ENCODE results near the gene PAFAH1B1. TPM values are rescaled to one million over a fixed set of nuclear protein-coding genes. Genes with fewer than 3 reads are reported as not detected.

The PAFAH1B1 gene
- total RNA-seq, 1 donor from 2014 or later, result 115 TPM

DNA sequence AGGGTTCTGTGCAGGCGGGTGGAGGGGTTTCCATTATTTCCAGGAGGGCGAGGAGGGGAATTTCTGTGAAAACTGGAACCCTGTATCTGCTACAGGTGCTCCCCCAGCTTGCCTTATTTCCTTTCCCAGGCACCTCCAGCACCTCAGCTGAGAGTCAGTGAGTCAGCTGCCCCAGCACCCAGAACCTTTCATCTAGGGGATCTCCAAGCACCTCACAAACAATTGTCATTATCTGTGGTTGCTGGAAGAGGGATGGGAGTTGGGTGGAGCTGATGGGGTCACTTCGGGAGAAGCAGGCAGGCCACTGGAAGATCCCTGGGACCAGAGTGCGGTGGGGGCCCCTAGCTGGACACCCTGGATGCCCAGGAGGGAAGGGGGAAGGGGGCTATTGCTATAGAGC lies 128.1 kb downstream of the PAFAH1B1 start:
- Histone ChIP-seq H3K9me3 (replicated peaks) (no peaks in the 10 kb centered on the region), H3K27me3 (ENCODE audit: low read depth) (no peaks in the 10 kb centered on the region), H3K36me3 (no peaks in the 10 kb centered on the region), H3K27ac (replicated peaks) (no peak overlapping the region), H3K4me1 (peaks cover 18% of the 10 kb centered on the region), H3K4me3 (no peak overlapping the region)
- TF ChIP-seq, protein P1, sequence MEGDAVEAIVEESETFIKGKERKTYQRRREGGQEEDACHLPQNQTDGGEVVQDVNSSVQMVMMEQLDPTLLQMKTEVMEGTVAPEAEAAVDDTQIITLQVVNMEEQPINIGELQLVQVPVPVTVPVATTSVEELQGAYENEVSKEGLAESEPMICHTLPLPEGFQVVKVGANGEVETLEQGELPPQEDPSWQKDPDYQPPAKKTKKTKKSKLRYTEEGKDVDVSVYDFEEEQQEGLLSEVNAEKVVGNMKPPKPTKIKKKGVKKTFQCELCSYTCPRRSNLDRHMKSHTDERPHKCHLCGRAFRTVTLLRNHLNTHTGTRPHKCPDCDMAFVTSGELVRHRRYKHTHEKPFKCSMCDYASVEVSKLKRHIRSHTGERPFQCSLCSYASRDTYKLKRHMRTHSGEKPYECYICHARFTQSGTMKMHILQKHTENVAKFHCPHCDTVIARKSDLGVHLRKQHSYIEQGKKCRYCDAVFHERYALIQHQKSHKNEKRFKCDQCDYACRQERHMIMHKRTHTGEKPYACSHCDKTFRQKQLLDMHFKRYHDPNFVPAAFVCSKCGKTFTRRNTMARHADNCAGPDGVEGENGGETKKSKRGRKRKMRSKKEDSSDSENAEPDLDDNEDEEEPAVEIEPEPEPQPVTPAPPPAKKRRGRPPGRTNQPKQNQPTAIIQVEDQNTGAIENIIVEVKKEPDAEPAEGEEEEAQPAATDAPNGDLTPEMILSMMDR (IDR thresholded peaks at IDR 0.05; ENCODE audit: borderline replicate concordance), result no peak
- intact Hi-C loops (cut with micrococcal nuclease), result no loop called here
- DNase-seq, result no peak

DNA sequence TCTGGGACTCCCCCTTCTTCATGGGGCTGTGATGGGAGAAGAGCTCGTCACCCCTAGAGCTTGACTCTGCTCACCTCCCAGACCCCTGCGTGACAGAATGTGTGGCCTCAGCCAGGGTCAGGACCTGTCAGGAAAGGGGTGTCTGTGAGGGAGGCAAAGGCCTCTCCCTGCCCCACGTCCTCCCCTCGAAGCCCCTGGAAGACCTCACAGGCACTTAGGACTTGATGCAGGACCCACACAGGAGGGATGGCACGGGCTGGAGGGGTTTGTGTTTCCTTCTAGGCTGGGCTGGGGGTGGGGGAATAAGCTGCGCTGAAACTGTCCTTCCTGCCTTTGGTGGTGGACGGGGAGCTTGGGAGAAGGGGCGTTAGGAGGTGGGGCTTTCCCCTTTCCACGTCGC lies 129.2 kb downstream of the PAFAH1B1 start:
- TF ChIP-seq, protein P1 (IDR thresholded peaks at IDR 0.05; ENCODE audit: borderline replicate concordance), result no peak
- Histone ChIP-seq H3K9me3 (replicated peaks) (no peaks in the 10 kb centered on the region), H3K4me1 (peaks cover 18% of the 10 kb centered on the region), H3K27ac (replicated peaks) (no peak overlapping the region), H3K27me3 (ENCODE audit: low read depth) (peaks cover 8% of the 10 kb centered on the region), H3K4me3 (no peak overlapping the region), H3K36me3 (no peaks in the 10 kb centered on the region)
- no peak for DNase-seq
- intact Hi-C loops (cut with micrococcal nuclease), result no loop called here

DNA sequence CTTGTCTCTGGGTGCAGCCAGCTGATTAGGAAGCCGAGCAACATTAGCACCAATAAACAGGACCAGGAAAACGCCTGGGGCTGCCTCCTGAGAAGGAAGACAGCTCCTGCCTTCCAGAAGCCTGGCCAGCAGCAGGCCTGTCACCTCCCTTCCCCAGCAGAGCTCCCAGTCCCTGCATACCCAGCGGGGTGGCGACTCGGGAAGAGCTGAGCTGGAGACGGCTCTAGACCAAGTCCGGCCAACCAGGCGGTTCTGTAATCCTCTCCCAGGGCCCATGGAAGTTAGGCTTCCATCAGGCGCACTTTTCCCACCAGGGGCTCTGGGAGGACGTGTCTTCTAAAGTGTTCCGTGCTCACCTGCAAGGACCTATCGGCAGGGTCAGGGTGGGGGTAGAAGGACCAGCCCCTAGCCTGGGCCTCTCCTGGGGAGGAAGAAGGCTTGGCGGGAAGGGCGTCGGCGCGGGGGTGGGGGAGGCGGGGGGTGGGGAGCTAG lies 130.1 kb downstream of the PAFAH1B1 start:
- Histone ChIP-seq H3K9me3 (replicated peaks) (no peaks in the 10 kb centered on the region), H3K4me1 (peaks cover 18% of the 10 kb centered on the region), H3K27ac (replicated peaks) (peak overlapping the region; percentile 84), H3K27me3 (ENCODE audit: low read depth) (peaks cover 15% of the 10 kb centered on the region), H3K36me3 (no peaks in the 10 kb centered on the region), H3K4me3 (peak overlapping the region; percentile 66)
- intact Hi-C loops (cut with micrococcal nuclease), result no loop called here
- no peak for DNase-seq
- TF ChIP-seq, protein P1 (IDR thresholded peaks at IDR 0.05; ENCODE audit: borderline replicate concordance), result no peak

DNA sequence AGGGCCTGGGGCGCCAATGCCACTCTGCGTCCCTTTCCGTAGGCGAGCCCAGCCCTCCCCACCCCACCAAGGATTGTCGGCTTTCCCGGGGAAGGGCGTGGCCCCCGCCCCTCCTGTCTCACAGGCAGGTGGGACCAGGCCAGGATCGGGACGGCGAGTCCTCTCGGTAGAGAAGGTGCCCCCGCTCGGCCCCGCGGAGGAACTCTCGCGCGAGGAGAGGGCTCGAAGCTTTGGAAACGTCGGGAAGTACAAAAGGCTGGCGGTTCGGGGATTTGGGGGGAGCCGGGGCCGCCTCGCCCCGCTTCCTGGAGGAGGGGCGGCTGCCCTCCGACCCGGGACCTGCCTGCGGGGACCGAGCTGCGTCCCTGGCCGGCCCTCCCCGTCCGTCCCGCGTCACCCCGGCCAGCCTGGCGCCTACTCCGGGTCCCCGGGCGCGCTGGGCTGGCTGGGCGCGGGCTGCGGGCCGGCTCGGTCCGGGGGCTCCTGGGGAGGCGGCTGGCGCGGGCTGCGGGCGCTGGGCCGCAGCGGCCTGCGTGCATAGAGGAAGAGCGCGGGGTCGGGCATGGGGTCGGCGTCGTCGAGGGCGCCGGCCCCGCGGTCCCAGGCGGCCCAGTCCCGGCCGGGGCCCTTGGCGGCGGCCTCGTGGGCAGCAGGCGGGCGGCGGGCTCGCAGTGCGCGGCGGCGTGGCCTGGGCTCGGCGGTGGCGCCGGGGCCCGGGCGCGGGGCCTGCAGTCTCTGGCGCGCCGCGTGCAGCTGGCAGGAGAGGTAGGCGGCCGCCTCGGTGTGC lies 130.7 kb downstream of the PAFAH1B1 start:
- Histone ChIP-seq H3K4me1 (peaks cover 18% of the 10 kb centered on the region), H3K9me3 (replicated peaks) (no peaks in the 10 kb centered on the region), H3K27me3 (ENCODE audit: low read depth) (peaks cover 15% of the 10 kb centered on the region), H3K27ac (replicated peaks) (peak overlapping the region; percentile 84), H3K4me3 (peak overlapping the region; percentile 66), H3K36me3 (no peaks in the 10 kb centered on the region)
- TF ChIP-seq, protein P1 (IDR thresholded peaks at IDR 0.05; ENCODE audit: borderline replicate concordance), result no peak
- intact Hi-C loops (cut with micrococcal nuclease), result no loop called here
- DNase-seq, result peak; percentile 48

DNA sequence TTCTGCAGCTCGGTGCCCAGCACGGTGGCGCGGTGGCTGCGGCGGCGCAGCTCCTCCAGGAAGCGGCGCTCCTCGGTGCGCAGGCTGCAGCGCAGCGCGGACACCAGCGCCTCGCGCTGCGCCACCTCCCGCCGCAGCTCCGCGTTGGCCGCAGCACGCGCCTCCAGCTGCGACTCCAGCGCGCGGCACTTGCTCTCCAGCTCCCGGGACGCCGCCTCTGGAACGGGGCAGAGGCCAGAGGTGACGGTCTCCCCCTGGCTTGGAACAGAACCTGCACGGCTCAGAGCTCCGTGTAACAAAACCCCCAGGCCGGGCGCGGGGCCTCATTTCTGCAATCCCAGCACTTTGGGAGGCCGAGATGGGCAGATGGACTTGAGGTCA lies 131.3 kb downstream of the PAFAH1B1 start:
- TF ChIP-seq, protein P1 (IDR thresholded peaks at IDR 0.05; ENCODE audit: borderline replicate concordance), result peak; percentile 37
- no peak for DNase-seq
- intact Hi-C loops (cut with micrococcal nuclease), result no loop called here
- Histone ChIP-seq H3K9me3 (replicated peaks) (no peaks in the 10 kb centered on the region), H3K4me3 (peak overlapping the region; percentile 66), H3K27ac (replicated peaks) (peak overlapping the region; percentile 84), H3K4me1 (peaks cover 18% of the 10 kb centered on the region), H3K36me3 (no peaks in the 10 kb centered on the region), H3K27me3 (ENCODE audit: low read depth) (peaks cover 15% of the 10 kb centered on the region)

All from left ventricle myocardium inferior (tissue), 1 donor.